ENCODE results near the gene DIS3L2.
"Not testable (repeated sequence)": the region's sequence is repeated elsewhere in the genome, so short reads cannot be mapped to it uniquely, and the experiment has no call there.

DNA sequence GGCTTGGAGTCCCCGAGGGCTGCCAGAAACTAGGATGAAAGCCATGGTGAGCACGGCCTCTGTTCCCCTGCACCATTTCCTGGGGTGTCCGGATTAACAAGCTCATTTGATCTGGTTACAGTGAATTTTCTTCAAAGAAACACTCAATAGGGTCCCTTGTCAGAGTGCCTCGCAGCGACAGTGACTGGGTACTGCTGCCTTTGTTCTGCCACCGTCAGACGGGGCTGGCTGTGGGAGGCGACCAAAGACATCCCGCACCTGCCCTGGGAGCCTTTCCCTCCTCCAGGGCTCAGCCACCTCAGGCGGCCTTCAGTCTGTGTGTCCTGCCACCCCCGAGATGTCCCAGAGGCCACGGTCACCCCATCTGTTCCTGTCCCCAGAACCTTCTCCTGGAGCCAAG is 408.5 kb downstream of the DIS3L2 start:
- not testable (repeated sequence) for TF ChIP-seq POLR2A (IDR thresholded peaks at IDR 0.05)
- TF ChIP-seq, protein P1, sequence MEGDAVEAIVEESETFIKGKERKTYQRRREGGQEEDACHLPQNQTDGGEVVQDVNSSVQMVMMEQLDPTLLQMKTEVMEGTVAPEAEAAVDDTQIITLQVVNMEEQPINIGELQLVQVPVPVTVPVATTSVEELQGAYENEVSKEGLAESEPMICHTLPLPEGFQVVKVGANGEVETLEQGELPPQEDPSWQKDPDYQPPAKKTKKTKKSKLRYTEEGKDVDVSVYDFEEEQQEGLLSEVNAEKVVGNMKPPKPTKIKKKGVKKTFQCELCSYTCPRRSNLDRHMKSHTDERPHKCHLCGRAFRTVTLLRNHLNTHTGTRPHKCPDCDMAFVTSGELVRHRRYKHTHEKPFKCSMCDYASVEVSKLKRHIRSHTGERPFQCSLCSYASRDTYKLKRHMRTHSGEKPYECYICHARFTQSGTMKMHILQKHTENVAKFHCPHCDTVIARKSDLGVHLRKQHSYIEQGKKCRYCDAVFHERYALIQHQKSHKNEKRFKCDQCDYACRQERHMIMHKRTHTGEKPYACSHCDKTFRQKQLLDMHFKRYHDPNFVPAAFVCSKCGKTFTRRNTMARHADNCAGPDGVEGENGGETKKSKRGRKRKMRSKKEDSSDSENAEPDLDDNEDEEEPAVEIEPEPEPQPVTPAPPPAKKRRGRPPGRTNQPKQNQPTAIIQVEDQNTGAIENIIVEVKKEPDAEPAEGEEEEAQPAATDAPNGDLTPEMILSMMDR (IDR thresholded peaks at IDR 0.05): not testable (repeated sequence)
